ENCODE results near the gene PLCD4.

- no peak for TF ChIP-seq POLR2AphosphoS5 (IDR thresholded peaks at IDR 0.05)
- TF ChIP-seq CTCF (IDR thresholded peaks at IDR 0.05) = no peak
These were observed 22.2 kb upstream of the PLCD4 start for GRCh38 chr2:218585541-218585940.
